Vein endothelial cell (primary cell): ENCODE results near the gene PRKRA. TPM values are rescaled to one million over a fixed set of nuclear protein-coding genes. Genes with fewer than 3 reads are reported as not detected.

Experiments used
- total RNA-seq: library from RNA; depleted of rRNA; stranded (reverse); fragments of >200 nt; gene quantifications from 2 replicates; pipeline ENCODE4 v1.2.3, GENCODE V29; 2012

Gene PRKRA
- total RNA-seq = 42.5 and 50.9 TPM in 2 replicates

GRCh38 chr2:178450774-178451525 is at the start of gene PRKRA, which contains the start of gene PJVK:
Gene PRKRA, minus strand, starts transcription at chr2:178451175. Its CDS starts 145 bp downstream, at chr2:178451030.
Gene PJVK, plus strand, starts transcription at chr2:178451378. Its CDS starts 2,032 bp downstream, at chr2:178453410.

GRCh38 chr2:178480227-178481181 is 29.5 kb upstream of the PRKRA start, which contains the start of gene PLEKHA3:
Gene PLEKHA3, plus strand, starts transcription at chr2:178480457. Its CDS starts 413 bp downstream, at chr2:178480870.

DNA sequence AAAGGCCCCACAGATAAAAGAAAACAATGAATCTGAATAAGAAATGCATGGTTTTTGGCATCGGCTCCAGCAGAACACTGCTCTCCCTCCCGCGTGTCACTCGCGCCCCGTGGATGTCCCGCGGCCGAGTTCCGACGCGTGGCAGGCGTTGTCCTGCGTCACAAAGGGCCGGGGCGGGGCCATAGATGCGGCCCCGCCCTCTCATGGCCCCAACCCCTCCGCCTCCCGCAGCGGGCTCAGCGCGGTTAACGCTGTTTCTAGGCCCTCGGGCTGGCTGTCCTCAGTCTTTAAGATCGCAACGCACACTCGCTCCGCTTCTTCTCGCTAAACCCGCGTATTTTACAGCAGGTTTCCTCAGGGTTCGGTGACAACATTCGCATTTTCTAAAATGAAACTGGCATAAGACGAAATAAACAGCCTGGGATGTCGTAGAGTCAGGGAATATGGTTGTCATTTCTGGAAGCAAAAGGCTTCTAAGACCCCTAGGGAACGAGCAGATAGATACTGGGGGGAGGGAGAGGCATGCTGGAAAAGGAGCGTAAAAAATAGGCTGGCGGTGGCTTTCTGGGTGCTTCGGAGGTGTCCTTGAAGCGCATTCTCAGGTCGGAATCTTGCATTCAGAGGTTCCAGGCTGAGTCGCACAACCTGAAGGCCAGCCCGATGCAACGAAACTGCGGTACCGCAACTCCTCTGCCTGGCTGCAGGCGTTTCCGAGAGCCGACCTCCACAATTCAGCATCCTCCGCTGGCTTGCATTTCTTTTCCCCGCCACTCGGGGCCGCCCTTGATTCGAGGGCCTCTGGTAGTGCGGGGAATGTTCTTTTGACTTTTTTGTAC is 27.7 kb upstream of the PRKRA start, which contains the start of gene FKBP7:
TSS of gene FKBP7 (minus strand) at position 162 of the 836 bp plus-strand sequence. CDS start at position 61, 101 bp downstream.

Other genes starting within 250 kb of the PRKRA start
- gene PJVK, start 203 bp upstream of the PRKRA start, total RNA-seq = 0.67 and 0.98 TPM in 2 replicates
- gene FKBP7, start 27.4 kb upstream of the PRKRA start, total RNA-seq = 21.3 and 23.5 TPM in 2 replicates
- gene PLEKHA3, start 29.3 kb upstream of the PRKRA start, total RNA-seq = 10.5 and 14.2 TPM in 2 replicates